Lower leg skin (tissue), 3 donors: ENCODE data around the gene TGFBR2.

Experiments
- POLR2A ChIP-seq, 2 donors: fragments of 450-650 bp; IDR thresholded peaks; one replicate each; pipeline ENCODE4 v1.6.1; 2016 to 2017; ENCODE audit warnings: antibody characterized with exemption in 2 of 2, mild to moderate bottlenecking in 1 of 2, moderate library complexity in 1 of 2
- TF ChIP-seq, protein P1 (sequence below), 3 donors: fragments of 450-650 bp; IDR thresholded peaks; one replicate each; pipeline ENCODE4 v1.5.1; 2016; ENCODE audit warnings: antibody characterized with exemption in 3 of 3, mild to moderate bottlenecking in 3 of 3, moderate library complexity in 2 of 3

DNA sequence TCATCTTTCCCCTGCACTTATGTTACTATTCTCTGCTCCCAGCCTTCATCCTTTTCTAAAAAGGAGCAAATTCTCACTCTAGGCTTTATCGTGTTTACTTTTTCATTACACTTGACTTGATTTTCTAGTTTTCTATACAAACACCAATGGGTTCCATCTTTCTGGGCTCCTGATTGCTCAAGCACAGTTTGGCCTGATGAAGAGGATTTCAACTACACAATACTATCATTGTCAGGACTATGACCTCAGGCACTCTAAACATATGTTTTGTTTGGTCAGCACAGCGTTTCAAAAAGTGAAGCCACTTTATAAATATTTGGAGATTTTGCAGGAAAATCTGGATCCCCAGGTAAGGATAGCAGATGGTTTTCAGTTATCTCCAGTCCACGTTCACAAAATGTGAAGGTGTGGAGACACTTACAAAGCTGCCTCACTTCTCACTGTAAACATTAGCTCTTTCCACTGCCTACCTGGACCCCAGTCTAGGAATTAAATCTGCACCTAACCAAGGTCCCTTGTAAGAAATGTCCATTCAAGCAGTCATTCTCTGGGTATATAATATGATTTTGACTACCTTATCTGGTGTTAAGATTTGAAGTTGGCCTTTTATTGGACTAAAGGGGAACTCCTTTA, 86.2 kb downstream of the TGFBR2 start:
- TF ChIP-seq, protein P1, sequence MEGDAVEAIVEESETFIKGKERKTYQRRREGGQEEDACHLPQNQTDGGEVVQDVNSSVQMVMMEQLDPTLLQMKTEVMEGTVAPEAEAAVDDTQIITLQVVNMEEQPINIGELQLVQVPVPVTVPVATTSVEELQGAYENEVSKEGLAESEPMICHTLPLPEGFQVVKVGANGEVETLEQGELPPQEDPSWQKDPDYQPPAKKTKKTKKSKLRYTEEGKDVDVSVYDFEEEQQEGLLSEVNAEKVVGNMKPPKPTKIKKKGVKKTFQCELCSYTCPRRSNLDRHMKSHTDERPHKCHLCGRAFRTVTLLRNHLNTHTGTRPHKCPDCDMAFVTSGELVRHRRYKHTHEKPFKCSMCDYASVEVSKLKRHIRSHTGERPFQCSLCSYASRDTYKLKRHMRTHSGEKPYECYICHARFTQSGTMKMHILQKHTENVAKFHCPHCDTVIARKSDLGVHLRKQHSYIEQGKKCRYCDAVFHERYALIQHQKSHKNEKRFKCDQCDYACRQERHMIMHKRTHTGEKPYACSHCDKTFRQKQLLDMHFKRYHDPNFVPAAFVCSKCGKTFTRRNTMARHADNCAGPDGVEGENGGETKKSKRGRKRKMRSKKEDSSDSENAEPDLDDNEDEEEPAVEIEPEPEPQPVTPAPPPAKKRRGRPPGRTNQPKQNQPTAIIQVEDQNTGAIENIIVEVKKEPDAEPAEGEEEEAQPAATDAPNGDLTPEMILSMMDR (IDR thresholded peaks at IDR 0.05) = no peak
- TF ChIP-seq POLR2A (IDR thresholded peaks at IDR 0.05) = no peak
